Mesenchymal stem cell (in vitro differentiated cells and primary cell): ENCODE results near the gene PUM1.

Experiments used
- DNase-seq: peaks from one replicate; pipeline ENCODE4 v3.0.0-alpha.2; 2013
- H2AFZ ChIP-seq: one replicate; pipeline ENCODE4 v1.6.1; 2013; ENCODE audit warnings: low read depth, mild to moderate bottlenecking, control low read depth, inconsistent platforms, low read length, moderate library complexity
- H2AK5ac ChIP-seq: 2 replicates; pipeline ENCODE4 v1.6.1; 2013; ENCODE audit warnings: low read length, moderate library complexity, mild to moderate bottlenecking, inconsistent platforms; ENCODE audit not compliant: severe bottlenecking
- H2BK120ac ChIP-seq: one replicate; pipeline ENCODE4 v1.6.1; 2013; ENCODE audit warnings: low read depth, mild to moderate bottlenecking, inconsistent platforms, low read length, moderate library complexity
- H2BK12ac ChIP-seq, 2 experiments: one replicate each; pipeline ENCODE4 v1.6.1; 2013; ENCODE audit warnings: inconsistent platforms in 2 of 2, low read length in 2 of 2, mild to moderate bottlenecking in 2 of 2, moderate library complexity in 2 of 2, control low read depth in 1 of 2
- H2BK15ac ChIP-seq: one replicate; pipeline ENCODE4 v1.6.1; 2013; ENCODE audit warnings: mild to moderate bottlenecking, low read depth, inconsistent platforms; ENCODE audit not compliant: poor library complexity, severe bottlenecking
- H2BK5ac ChIP-seq: 2 replicates; pipeline ENCODE4 v1.6.1; 2013; ENCODE audit warnings: low read depth, mild to moderate bottlenecking, low read length, control low read depth, inconsistent platforms; ENCODE audit not compliant: poor library complexity, severe bottlenecking
- H3K14ac ChIP-seq, 2 experiments: one replicate each; pipeline ENCODE4 v1.6.1; 2013; ENCODE audit warnings: inconsistent platforms in 2 of 2, low read length in 2 of 2, control low read depth in 1 of 2, mild to moderate bottlenecking in 1 of 2, moderate library complexity in 1 of 2
- H3K18ac ChIP-seq, 2 experiments: one replicate each; pipeline ENCODE4 v1.6.1; 2013; ENCODE audit warnings: inconsistent platforms in 2 of 2, low read length in 2 of 2, control low read depth in 1 of 2, low read depth in 1 of 2, mild to moderate bottlenecking in 1 of 2
- H3K23ac ChIP-seq, 2 experiments: one replicate each; pipeline ENCODE4 v1.6.1; 2013; ENCODE audit warnings: inconsistent platforms in 2 of 2, low read length in 2 of 2, mild to moderate bottlenecking in 2 of 2, moderate library complexity in 2 of 2, control low read depth in 1 of 2
- H3K27ac ChIP-seq: 2 replicates; pipeline ENCODE4 v1.5.1; 2013; ENCODE audit warnings: mild to moderate bottlenecking, moderate library complexity, low read length, control low read depth, inconsistent platforms; ENCODE audit not compliant: poor library complexity, severe bottlenecking
- H3K27me3 ChIP-seq, 2 experiments: 2 replicates each; pipeline versions ENCODE4 v1.6.1 to v1.7.0; 2013; ENCODE audit warnings: low read length in 2 of 2, mild to moderate bottlenecking in 2 of 2, moderate library complexity in 2 of 2, control low read depth in 1 of 2, inconsistent platforms in 1 of 2; ENCODE audit not compliant: control insufficient read depth in 1 of 2, insufficient read depth in 1 of 2
- H3K36me3 ChIP-seq, 2 experiments: 2 replicates each; pipeline versions ENCODE4 v1.6.1 to v1.7.0; 2013; ENCODE audit warnings: low read length in 2 of 2, control low read depth in 1 of 2, inconsistent platforms in 1 of 2, low read depth in 1 of 2, mild to moderate bottlenecking in 1 of 2; ENCODE audit not compliant: insufficient read depth in 2 of 2, control insufficient read depth in 1 of 2
- H3K4ac ChIP-seq, 2 experiments: one replicate each; pipeline ENCODE4 v1.6.1; 2013; ENCODE audit warnings: inconsistent platforms in 2 of 2, low read length in 2 of 2, mild to moderate bottlenecking in 2 of 2, moderate library complexity in 2 of 2, control low read depth in 1 of 2, low read depth in 1 of 2
- H3K4me1 ChIP-seq: 2 replicates; pipeline ENCODE4 v1.6.1; 2013; ENCODE audit warnings: low read depth, low read length, control low read depth; ENCODE audit not compliant: control insufficient read depth, insufficient read depth
- H3K4me2 ChIP-seq: 2 replicates; pipeline ENCODE4 v1.6.1; 2013; ENCODE audit warnings: low read length, mild to moderate bottlenecking, inconsistent platforms; ENCODE audit not compliant: poor library complexity, severe bottlenecking
- H3K4me3 ChIP-seq, 2 experiments: 2 replicates each; pipeline versions ENCODE4 v1.5.1 to v1.7.0; 2013; ENCODE audit warnings: low read length in 2 of 2, mild to moderate bottlenecking in 2 of 2, control low read depth in 1 of 2, low read depth in 1 of 2; ENCODE audit not compliant: insufficient read depth in 1 of 2
- H3K79me1 ChIP-seq: replicated peaks from 2 replicates; pipeline ENCODE4 v1.6.1; 2013; ENCODE audit warnings: mild to moderate bottlenecking, control low read depth, low read length, inconsistent platforms; ENCODE audit not compliant: poor library complexity, severe bottlenecking
- H3K9ac ChIP-seq: 2 replicates; pipeline ENCODE4 v1.7.0; 2013; ENCODE audit warnings: mild to moderate bottlenecking, low read length, moderate library complexity
- H3K9me3 ChIP-seq: 2 replicates; pipeline ENCODE4 v1.7.0; 2013; ENCODE audit warnings: mild to moderate bottlenecking, low read length; ENCODE audit not compliant: control insufficient read depth
- H4K8ac ChIP-seq: one replicate; pipeline ENCODE4 v1.6.1; 2013; ENCODE audit warnings: inconsistent platforms, mild to moderate bottlenecking, low read length, moderate library complexity
- H4K91ac ChIP-seq: one replicate; pipeline ENCODE4 v1.6.1; 2013; ENCODE audit warnings: mild to moderate bottlenecking, low read length, inconsistent platforms
- WGBS: methylation state at CpG from one replicate; pipeline ENCODE4 v1.1.7; 2013; ENCODE audit warnings: mixed read lengths; 5-methylcytosine and 5-hydroxymethylcytosine counted together

Gene PUM1

DNA sequence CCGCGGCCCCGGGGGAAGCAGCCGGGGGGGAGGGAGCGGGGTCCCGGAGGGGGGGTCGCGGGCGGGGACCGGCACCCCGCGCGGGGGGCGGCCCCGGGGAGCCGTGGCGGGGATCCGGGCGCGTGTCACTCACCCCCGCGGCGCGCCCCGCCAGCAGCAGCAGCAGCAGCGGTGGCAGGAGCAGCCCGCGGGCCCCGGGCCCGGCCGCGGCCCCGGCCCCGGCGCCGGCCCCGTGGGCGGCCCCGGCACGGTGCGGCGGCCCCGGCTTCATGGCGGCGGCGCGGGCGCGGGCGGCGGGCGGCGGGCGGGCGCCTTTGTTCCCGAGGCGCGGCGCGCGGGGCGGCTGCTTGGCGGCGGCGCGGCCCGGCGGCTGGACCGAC, 157.2 kb downstream of the PUM1 start:
- H3K27ac ChIP-seq, result no peak overlapping the region
- WGBS, result 0% methylated on average over 11 of the region's 69 CpGs
- DNase-seq, result no peak
- H3K4me3 ChIP-seq, result peak overlapping the region in 1 of 2 experiments; percentile 63
- no peak overlapping the region for H2AFZ ChIP-seq
- peak overlapping the region; percentile 74 for H2BK120ac ChIP-seq
- H3K14ac ChIP-seq, result peak overlapping the region in 1 of 2 experiments; percentile 29
- no peak overlapping the region for H3K18ac ChIP-seq
- H2AK5ac ChIP-seq, result no peak overlapping the region
- H3K9ac ChIP-seq, result no peak overlapping the region
- no peak overlapping the region for H3K23ac ChIP-seq
- no peak overlapping the region for H2BK5ac ChIP-seq
- H3K4me2 ChIP-seq, result peak overlapping the region; percentile 89
- H3K79me1 ChIP-seq, result peaks cover 10% of the 10 kb centered on the region
- no peaks in the 10 kb centered on the region for H3K9me3 ChIP-seq
- H3K36me3 ChIP-seq, result peaks cover 0 to 3% of the 10 kb centered on the region in 2 experiments
- H2BK15ac ChIP-seq, result no peak overlapping the region
- H3K4ac ChIP-seq, result no peak overlapping the region
- H4K8ac ChIP-seq, result no peak overlapping the region
- peaks cover 28% of the 10 kb centered on the region for H3K4me1 ChIP-seq
- no peak overlapping the region for H2BK12ac ChIP-seq
- H3K27me3 ChIP-seq, result peaks cover 0 to 6% of the 10 kb centered on the region in 2 experiments
- H4K91ac ChIP-seq, result no peak overlapping the region

DNA sequence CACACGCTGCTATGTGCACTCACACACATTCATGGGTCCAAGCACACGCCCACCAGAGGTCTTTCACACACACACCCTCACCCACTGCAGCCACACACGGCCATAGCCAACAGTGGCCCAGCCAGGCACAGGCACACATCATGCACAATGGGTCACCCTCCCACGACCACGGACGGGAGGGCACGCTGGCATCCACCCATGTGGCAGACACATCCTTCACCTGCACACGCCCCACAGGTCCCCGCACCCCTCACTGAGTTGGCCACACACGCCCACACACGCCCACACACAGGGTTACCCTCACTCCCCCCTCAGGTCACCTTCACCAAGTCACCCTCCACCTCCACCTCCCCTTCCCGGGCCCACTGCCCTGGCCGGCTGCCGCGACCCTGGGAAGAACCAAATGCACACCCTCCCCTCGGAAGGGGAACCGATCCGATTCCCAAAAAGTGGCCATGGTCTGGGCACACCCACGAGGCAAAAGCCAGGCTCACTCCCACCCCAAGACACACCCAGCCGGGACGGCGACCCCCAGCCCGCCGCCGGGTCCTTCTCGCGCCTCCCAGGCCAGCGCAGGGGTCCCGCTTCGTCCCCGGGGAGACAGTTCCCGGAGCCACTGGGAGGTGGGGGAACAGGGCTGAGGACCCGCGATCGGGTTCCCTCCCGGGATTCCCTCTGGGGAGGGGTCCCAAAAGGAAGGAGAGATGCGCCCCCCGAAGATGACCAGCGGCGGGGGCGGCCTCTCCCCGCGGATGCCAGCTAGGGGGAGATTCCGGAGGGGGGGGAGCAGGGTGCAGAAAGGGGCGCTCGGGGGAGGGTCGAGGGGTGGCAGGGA, 157.8 kb downstream of the PUM1 start:
- Histone ChIP-seq H3K4me3 (peak overlapping the region; percentile 63 to 78), H3K4me2 (peak overlapping the region; percentile 89), H2AK5ac (no peak overlapping the region), H2BK120ac (peak overlapping the region; percentile 74), H4K8ac (peak overlapping the region; percentile 20), H2BK5ac (no peak overlapping the region), H3K18ac (peak overlapping the region; percentile 7 to 75), H3K4me1 (peaks cover 30% of the 10 kb centered on the region), H3K9ac (peak overlapping the region; percentile 60), H3K36me3 (peaks cover 0 to 3% of the 10 kb centered on the region in 2 experiments), H3K27ac (no peak overlapping the region), H4K91ac (peak overlapping the region; percentile 46), H3K9me3 (no peaks in the 10 kb centered on the region), H3K79me1 (peaks cover 12% of the 10 kb centered on the region), H2BK15ac (no peak overlapping the region), H3K23ac (peak overlapping the region in 1 of 2 experiments; percentile 87), H3K14ac (peak overlapping the region; percentile 29 to 92), H3K4ac (peak overlapping the region in 1 of 2 experiments; percentile 66), H3K27me3 (peaks cover 0 to 6% of the 10 kb centered on the region in 2 experiments), H2BK12ac (peak overlapping the region in 1 of 2 experiments; percentile 59), H2AFZ (peak overlapping the region; percentile 18)
- WGBS, result 27% methylated on average over 30 of the region's 47 CpGs
- DNase-seq, result no peak

DNA sequence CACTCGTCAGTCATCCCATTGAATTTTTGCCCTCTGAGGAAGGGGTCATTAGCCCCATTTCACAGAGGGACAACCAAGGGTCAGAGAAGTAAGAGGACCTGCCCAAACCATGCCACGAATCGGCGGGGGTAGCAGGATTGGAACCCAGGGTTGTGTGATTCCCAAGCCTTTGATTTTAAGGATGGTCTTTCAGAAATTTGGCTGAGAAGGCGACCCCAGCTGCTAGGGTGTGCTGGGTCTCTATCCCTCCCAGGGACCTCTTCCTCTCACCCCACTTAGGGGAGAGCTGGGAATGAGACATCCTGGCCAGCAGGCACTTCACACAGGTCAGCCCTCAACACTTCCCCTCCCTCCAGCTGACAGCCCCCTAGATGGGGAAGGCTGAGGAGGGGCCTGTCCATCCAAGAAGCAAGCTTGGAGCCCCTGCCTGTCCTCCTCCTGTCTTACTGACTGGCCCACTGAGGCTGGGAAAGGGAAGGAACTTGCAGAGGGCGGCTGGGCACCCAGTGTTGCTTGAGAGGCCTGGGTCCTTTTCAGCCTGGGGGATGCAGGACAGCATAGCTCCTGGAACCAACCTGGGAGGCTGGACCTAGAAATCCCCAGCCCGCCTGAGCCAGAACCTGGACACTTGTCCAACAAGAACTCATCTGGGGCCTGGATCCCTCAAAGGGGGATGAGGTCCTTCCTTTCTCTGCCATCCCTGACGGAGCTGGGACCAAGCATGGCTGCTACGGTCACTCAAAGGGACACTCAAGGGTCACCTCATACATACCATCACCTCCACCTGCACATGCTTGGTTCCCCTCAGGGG, 158.7 kb downstream of the PUM1 start:
- 93% methylated on average over 9 of the region's 9 CpGs for WGBS
- Histone ChIP-seq H3K36me3 (peaks cover 0 to 3% of the 10 kb centered on the region in 2 experiments), H3K27me3 (peaks cover 0 to 6% of the 10 kb centered on the region in 2 experiments), H4K91ac (no peak overlapping the region), H4K8ac (no peak overlapping the region), H2BK5ac (no peak overlapping the region), H2BK120ac (no peak overlapping the region), H3K18ac (peak overlapping the region in 1 of 2 experiments; percentile 75), H2AFZ (no peak overlapping the region), H3K9ac (no peak overlapping the region), H2BK15ac (no peak overlapping the region), H3K9me3 (no peaks in the 10 kb centered on the region), H3K4me2 (no peak overlapping the region), H3K4me3 (peak overlapping the region in 1 of 2 experiments; percentile 63), H2BK12ac (no peak overlapping the region), H2AK5ac (no peak overlapping the region), H3K23ac (peak overlapping the region in 1 of 2 experiments; percentile 87), H3K79me1 (peaks cover 21% of the 10 kb centered on the region), H3K14ac (no peak overlapping the region), H3K27ac (no peak overlapping the region), H3K4me1 (peaks cover 38% of the 10 kb centered on the region), H3K4ac (no peak overlapping the region)
- no peak for DNase-seq
